GM23338 (cell line): Measurements from ENCODE around the gene MPEG1. TPM values are rescaled to one million over a fixed set of nuclear protein-coding genes. Genes with fewer than 3 reads are reported as not detected.

Experiments
- ATAC-seq: fragments of 200-7000 bp; cut with Tn5 transposase; 3 replicates; pipeline ENCODE4 v1.9.1; 2020
- DNase-seq: peaks from one replicate; pipeline ENCODE4 v3.0.0-alpha.2; 2015; ENCODE audit warnings: low spot score
- H2AFZ ChIP-seq: fragments of 200-600 bp; sonication (generic); 2 replicates; pipeline ENCODE4 v1.8.0; 2016; ENCODE audit warnings: antibody characterized with exemption, mild to moderate bottlenecking, moderate library complexity
- H3F3A ChIP-seq: fragments of 200-600 bp; sonication (generic); replicated peaks from 2 replicates; pipeline ENCODE4 v1.8.0; 2017; ENCODE audit warnings: antibody characterized with exemption, mixed run types, low read depth
- H3K27ac ChIP-seq: fragments of 200-600 bp; sonication (generic); 2 replicates; pipeline ENCODE4 v1.6.1; 2016; ENCODE audit warnings: low read depth
- H3K27me3 ChIP-seq: fragments of 200-600 bp; sonication (generic); 2 replicates; pipeline ENCODE4 v1.8.0; 2016; ENCODE audit warnings: mild to moderate bottlenecking, mixed run types, moderate library complexity; ENCODE audit not compliant: insufficient read depth
- H3K36me3 ChIP-seq: fragments of 200-600 bp; sonication (generic); 2 replicates; pipeline ENCODE4 v1.8.0; 2016; ENCODE audit warnings: mild to moderate bottlenecking; ENCODE audit not compliant: insufficient read depth
- H3K4me1 ChIP-seq: fragments of 200-600 bp; sonication (generic); 2 replicates; pipeline ENCODE4 v1.8.0; 2016; ENCODE audit warnings: mild to moderate bottlenecking, moderate library complexity; ENCODE audit not compliant: insufficient read depth
- H3K4me2 ChIP-seq: fragments of 200-600 bp; sonication (generic); 2 replicates; pipeline ENCODE4 v1.7.1; 2017; ENCODE audit warnings: mixed run types
- H3K4me3 ChIP-seq: fragments of 200-600 bp; sonication (generic); 2 replicates; pipeline ENCODE4 v1.6.1; 2016; ENCODE audit warnings: mixed run types
- H3K79me2 ChIP-seq: fragments of 200-600 bp; sonication (generic); replicated peaks from 2 replicates; pipeline ENCODE4 v1.8.0; 2017; ENCODE audit warnings: mild to moderate bottlenecking; ENCODE audit not compliant: insufficient read depth
- H3K9me2 ChIP-seq: fragments of 200-600 bp; sonication (generic); 2 replicates; pipeline ENCODE4 v1.8.0; 2017; ENCODE audit not compliant: insufficient read depth
- H4K20me1 ChIP-seq: fragments of 200-600 bp; sonication (generic); replicated peaks from 2 replicates; pipeline ENCODE4 v1.8.0; 2017; ENCODE audit warnings: mild to moderate bottlenecking; ENCODE audit not compliant: insufficient read depth
- H3K27ac Mint-ChIP-seq: 2 replicates; pipeline ENCODE4 v1.8.0; 2020; ENCODE audit warnings: inconsistent platforms, mild to moderate bottlenecking, moderate library complexity, mixed read lengths
- H3K27me3 Mint-ChIP-seq: 3 replicates; pipeline ENCODE4 v1.8.0; 2022; ENCODE audit warnings: low read depth, mild to moderate bottlenecking, moderate library complexity, mixed read lengths, inconsistent platforms; ENCODE audit not compliant: insufficient read depth, poor library complexity
- H3K36me3 Mint-ChIP-seq: 3 replicates; pipeline ENCODE4 v1.8.0; 2021; ENCODE audit warnings: low read depth, mild to moderate bottlenecking, inconsistent platforms, moderate library complexity, mixed read lengths
- H3K4me1 Mint-ChIP-seq: 3 replicates; pipeline ENCODE4 v1.8.0; 2020; ENCODE audit warnings: mild to moderate bottlenecking, inconsistent platforms, mixed read lengths
- H3K4me3 Mint-ChIP-seq: 3 replicates; pipeline ENCODE4 v1.8.0; 2021; ENCODE audit warnings: moderate library complexity, mild to moderate bottlenecking, inconsistent platforms, mixed read lengths
- H3K9me3 Mint-ChIP-seq: 3 replicates; pipeline ENCODE4 v1.8.0; 2020; ENCODE audit warnings: moderate library complexity, mild to moderate bottlenecking, inconsistent platforms, mixed read lengths
- CREB1 ChIP-seq: fragments of 250-450 bp; sonication (Bioruptor Pico); IDR thresholded peaks from 2 replicates; pipeline ENCODE4 v1.5.0; 2020; ENCODE audit warnings: low read depth, mild to moderate bottlenecking, moderate library complexity
- EZH2 ChIP-seq: fragments of 200-600 bp; sonication (generic); IDR thresholded peaks from one replicate; pipeline ENCODE4 v1.8.0; 2017; ENCODE audit warnings: antibody characterized with exemption, mild to moderate bottlenecking, low read depth; ENCODE audit not compliant: unreplicated experiment
- EZH2phosphoT487 ChIP-seq: fragments of 200-600 bp; sonication (generic); IDR thresholded peaks from one replicate; pipeline ENCODE4 v1.8.1; 2018; ENCODE audit warnings: antibody characterized with exemption; ENCODE audit not compliant: unreplicated experiment
- JUNB ChIP-seq: IDR thresholded peaks from one replicate; pipeline ENCODE4 v1.6.1; 2016; ENCODE audit warnings: antibody characterized with exemption; ENCODE audit not compliant: unreplicated experiment
- NANOG ChIP-seq: IDR thresholded peaks from 2 replicates; pipeline ENCODE4 v1.6.1; 2016; ENCODE audit warnings: antibody characterized with exemption, borderline replicate concordance
- POLR2AphosphoS5 ChIP-seq: IDR thresholded peaks from 2 replicates; pipeline ENCODE4 v1.6.1; 2016; ENCODE audit warnings: antibody characterized with exemption, low read depth
- STAT1 ChIP-seq: IDR thresholded peaks from one replicate; pipeline ENCODE4 v1.6.1; 2016; ENCODE audit warnings: antibody characterized with exemption; ENCODE audit not compliant: unreplicated experiment
- ZNF114 ChIP-seq: fragments of 250-450 bp; sonication (Bioruptor Pico); IDR thresholded peaks from 2 replicates; pipeline ENCODE4 v1.5.0; 2020; ENCODE audit warnings: mild to moderate bottlenecking, moderate library complexity
- ZNF331 ChIP-seq: fragments of 250-450 bp; sonication (Bioruptor Pico); IDR thresholded peaks from 2 replicates; pipeline ENCODE4 v1.5.0; 2020; ENCODE audit warnings: low read depth, mild to moderate bottlenecking, moderate library complexity
- polyA plus RNA-seq: library from polyadenylated mRNA; unstranded; fragments of >200 nt; fragmentation: Nextera tagmentation; extraction: Ambion mirVana; gene quantifications from 2 replicates; pipeline ENCODE4 v1.2.1, GENCODE V29; 2016
- total RNA-seq: library from RNA; depleted of rRNA; stranded (reverse); fragments of >200 nt; shearing (Covaris generic); gene quantifications from 2 replicates; pipeline ENCODE4 v1.2.3, GENCODE V29; 2014
- TF ChIP-seq, protein P1 (sequence below): IDR thresholded peaks from 2 replicates; pipeline ENCODE4 v1.6.1; 2016; ENCODE audit warnings: antibody characterized with exemption
- TF ChIP-seq, protein P2 (sequence below): IDR thresholded peaks from one replicate; pipeline ENCODE4 v1.6.1; 2018; ENCODE audit warnings: antibody characterized with exemption; ENCODE audit not compliant: unreplicated experiment
- TF ChIP-seq, protein P3 (sequence below), 2 experiments: fragments of 200-600 bp in 1 of 2; sonication (generic) in 1 of 2; conservative IDR thresholded peaks; 2 replicates each; pipeline versions ENCODE4 v1.5.1 to v1.6.1; 2016 to 2017; ENCODE audit warnings: antibody characterized with exemption in 2 of 2, low read depth in 2 of 2, mild to moderate bottlenecking in 2 of 2, moderate library complexity in 1 of 2

MPEG1 gene
- total and polyA plus RNA-seq, 2 experiments from 2014 or later = not detected

DNA sequence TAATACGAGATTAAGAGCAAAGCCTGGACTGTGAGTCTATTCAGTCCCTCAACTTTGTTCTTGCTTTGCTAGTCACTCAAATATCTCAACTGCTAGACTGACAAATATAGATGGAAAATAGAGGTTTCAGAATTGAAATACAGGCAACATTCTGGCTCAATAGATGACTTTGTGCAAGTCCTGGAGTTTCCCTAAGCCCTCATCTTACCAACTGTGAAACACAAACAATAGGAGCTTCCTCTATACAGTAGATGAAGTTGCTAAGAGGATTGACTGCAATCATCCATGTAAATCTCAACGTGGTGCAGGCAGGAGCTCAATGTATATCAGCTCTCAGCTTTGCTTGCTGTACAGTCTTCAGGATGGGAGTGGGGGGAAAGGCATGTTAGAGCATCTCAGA lies 6.2 kb upstream of the MPEG1 start:
- H3K9me3 Mint-ChIP-seq = no peaks in the 10 kb centered on the region
- H3K4me3 ChIP-seq = no peak overlapping the region
- H3K4me2 ChIP-seq = no peak overlapping the region
- TF ChIP-seq EZH2phosphoT487 = no peak
- TF ChIP-seq, protein P1, sequence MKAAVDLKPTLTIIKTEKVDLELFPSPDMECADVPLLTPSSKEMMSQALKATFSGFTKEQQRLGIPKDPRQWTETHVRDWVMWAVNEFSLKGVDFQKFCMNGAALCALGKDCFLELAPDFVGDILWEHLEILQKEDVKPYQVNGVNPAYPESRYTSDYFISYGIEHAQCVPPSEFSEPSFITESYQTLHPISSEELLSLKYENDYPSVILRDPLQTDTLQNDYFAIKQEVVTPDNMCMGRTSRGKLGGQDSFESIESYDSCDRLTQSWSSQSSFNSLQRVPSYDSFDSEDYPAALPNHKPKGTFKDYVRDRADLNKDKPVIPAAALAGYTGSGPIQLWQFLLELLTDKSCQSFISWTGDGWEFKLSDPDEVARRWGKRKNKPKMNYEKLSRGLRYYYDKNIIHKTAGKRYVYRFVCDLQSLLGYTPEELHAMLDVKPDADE = no peak
- no peak for TF ChIP-seq ZNF114
- TF ChIP-seq JUNB = no peak
- TF ChIP-seq, protein P2, sequence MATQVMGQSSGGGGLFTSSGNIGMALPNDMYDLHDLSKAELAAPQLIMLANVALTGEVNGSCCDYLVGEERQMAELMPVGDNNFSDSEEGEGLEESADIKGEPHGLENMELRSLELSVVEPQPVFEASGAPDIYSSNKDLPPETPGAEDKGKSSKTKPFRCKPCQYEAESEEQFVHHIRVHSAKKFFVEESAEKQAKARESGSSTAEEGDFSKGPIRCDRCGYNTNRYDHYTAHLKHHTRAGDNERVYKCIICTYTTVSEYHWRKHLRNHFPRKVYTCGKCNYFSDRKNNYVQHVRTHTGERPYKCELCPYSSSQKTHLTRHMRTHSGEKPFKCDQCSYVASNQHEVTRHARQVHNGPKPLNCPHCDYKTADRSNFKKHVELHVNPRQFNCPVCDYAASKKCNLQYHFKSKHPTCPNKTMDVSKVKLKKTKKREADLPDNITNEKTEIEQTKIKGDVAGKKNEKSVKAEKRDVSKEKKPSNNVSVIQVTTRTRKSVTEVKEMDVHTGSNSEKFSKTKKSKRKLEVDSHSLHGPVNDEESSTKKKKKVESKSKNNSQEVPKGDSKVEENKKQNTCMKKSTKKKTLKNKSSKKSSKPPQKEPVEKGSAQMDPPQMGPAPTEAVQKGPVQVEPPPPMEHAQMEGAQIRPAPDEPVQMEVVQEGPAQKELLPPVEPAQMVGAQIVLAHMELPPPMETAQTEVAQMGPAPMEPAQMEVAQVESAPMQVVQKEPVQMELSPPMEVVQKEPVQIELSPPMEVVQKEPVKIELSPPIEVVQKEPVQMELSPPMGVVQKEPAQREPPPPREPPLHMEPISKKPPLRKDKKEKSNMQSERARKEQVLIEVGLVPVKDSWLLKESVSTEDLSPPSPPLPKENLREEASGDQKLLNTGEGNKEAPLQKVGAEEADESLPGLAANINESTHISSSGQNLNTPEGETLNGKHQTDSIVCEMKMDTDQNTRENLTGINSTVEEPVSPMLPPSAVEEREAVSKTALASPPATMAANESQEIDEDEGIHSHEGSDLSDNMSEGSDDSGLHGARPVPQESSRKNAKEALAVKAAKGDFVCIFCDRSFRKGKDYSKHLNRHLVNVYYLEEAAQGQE = no peak
- no peak for TF ChIP-seq NANOG
- TF ChIP-seq, protein P3, sequence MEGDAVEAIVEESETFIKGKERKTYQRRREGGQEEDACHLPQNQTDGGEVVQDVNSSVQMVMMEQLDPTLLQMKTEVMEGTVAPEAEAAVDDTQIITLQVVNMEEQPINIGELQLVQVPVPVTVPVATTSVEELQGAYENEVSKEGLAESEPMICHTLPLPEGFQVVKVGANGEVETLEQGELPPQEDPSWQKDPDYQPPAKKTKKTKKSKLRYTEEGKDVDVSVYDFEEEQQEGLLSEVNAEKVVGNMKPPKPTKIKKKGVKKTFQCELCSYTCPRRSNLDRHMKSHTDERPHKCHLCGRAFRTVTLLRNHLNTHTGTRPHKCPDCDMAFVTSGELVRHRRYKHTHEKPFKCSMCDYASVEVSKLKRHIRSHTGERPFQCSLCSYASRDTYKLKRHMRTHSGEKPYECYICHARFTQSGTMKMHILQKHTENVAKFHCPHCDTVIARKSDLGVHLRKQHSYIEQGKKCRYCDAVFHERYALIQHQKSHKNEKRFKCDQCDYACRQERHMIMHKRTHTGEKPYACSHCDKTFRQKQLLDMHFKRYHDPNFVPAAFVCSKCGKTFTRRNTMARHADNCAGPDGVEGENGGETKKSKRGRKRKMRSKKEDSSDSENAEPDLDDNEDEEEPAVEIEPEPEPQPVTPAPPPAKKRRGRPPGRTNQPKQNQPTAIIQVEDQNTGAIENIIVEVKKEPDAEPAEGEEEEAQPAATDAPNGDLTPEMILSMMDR (conservative IDR thresholded peaks at IDR 0.05; ENCODE audit: low read depth in 2 of 2) = no peak
- no peak for TF ChIP-seq STAT1
- no peak for TF ChIP-seq CREB1
- TF ChIP-seq POLR2AphosphoS5 = no peak
- TF ChIP-seq EZH2 = no peak
- TF ChIP-seq ZNF331 (CRISPR knock-in tag) = no peak
- no peaks in the 10 kb centered on the region for H3F3A ChIP-seq
- no peaks in the 10 kb centered on the region for H3K4me1 ChIP-seq
- ATAC-seq (no peak), DNase-seq (no peak)
- H3K36me3 Mint-ChIP-seq = no peaks in the 10 kb centered on the region
- peaks cover 13% of the 10 kb centered on the region; the same call in 1 of the 2 replicates for H3K9me2 ChIP-seq
- H3K4me3 Mint-ChIP-seq = no peak overlapping the region
- H3K79me2 ChIP-seq = no peaks in the 10 kb centered on the region
- H3K27me3 Mint-ChIP-seq = peaks cover 4% of the 10 kb centered on the region
- H2AFZ ChIP-seq = no peak overlapping the region
- no peaks in the 10 kb centered on the region for H3K27me3 ChIP-seq
- H3K4me1 Mint-ChIP-seq = no peaks in the 10 kb centered on the region
- H3K27ac Mint-ChIP-seq = no peak overlapping the region
- H3K36me3 ChIP-seq = no peaks in the 10 kb centered on the region
- H3K27ac ChIP-seq = no peak overlapping the region
- H4K20me1 ChIP-seq = no peaks in the 10 kb centered on the region
